ENCODE measurements around the gene MEGF11. TPM values are rescaled to one million over a fixed set of nuclear protein-coding genes. Genes with fewer than 3 reads are reported as not detected.

MEGF11 gene
- total and polyA plus RNA-seq, 9 donors = 0.04 to 11.4 (median 0.40) TPM; not detected in 2

DNA sequence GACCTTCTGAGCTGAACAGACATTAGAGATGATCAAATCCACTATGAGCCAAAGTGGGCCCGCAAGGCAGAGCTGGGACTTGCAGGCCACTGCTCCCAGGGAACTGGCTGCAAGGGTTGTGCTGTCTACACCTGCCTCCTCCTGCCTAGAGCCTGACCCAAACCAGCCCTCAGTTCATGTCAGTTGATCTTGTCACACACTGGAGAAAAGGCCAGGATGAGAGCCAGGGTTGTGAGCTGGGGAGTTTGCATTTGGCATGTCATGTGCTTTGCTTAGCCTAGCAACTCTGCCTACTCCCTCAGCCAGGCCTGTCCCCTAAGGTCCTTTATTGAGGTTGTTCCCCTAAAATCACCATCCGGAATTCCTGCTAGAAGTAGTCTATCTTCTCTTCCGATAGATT lies 316.5 kb downstream of the MEGF11 start:
- Histone ChIP-seq H3K9me3 (no peaks in the 10 kb centered on the region), H3K4me1 (ENCODE audit: insufficient read depth) (no peaks in the 10 kb centered on the region), H3K4me3 (no peak overlapping the region), H3K36me3 (no peaks in the 10 kb centered on the region), H3K27me3 (no peaks in the 10 kb centered on the region), H3K27ac (no peak overlapping the region)
- TF ChIP-seq POLR2A (IDR thresholded peaks at IDR 0.05) = no peak
- TF ChIP-seq EP300 (IDR thresholded peaks at IDR 0.05) = no peak
- TF ChIP-seq, protein P1, sequence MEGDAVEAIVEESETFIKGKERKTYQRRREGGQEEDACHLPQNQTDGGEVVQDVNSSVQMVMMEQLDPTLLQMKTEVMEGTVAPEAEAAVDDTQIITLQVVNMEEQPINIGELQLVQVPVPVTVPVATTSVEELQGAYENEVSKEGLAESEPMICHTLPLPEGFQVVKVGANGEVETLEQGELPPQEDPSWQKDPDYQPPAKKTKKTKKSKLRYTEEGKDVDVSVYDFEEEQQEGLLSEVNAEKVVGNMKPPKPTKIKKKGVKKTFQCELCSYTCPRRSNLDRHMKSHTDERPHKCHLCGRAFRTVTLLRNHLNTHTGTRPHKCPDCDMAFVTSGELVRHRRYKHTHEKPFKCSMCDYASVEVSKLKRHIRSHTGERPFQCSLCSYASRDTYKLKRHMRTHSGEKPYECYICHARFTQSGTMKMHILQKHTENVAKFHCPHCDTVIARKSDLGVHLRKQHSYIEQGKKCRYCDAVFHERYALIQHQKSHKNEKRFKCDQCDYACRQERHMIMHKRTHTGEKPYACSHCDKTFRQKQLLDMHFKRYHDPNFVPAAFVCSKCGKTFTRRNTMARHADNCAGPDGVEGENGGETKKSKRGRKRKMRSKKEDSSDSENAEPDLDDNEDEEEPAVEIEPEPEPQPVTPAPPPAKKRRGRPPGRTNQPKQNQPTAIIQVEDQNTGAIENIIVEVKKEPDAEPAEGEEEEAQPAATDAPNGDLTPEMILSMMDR (IDR thresholded peaks at IDR 0.05) = no peak
- 88 to 94% (median 90%) methylated on average over 3 of the region's 3 CpGs for WGBS, 3 donors
- intact Hi-C loops (cut with DNase I) = no loop called here
- DNase-seq = no peak

DNA sequence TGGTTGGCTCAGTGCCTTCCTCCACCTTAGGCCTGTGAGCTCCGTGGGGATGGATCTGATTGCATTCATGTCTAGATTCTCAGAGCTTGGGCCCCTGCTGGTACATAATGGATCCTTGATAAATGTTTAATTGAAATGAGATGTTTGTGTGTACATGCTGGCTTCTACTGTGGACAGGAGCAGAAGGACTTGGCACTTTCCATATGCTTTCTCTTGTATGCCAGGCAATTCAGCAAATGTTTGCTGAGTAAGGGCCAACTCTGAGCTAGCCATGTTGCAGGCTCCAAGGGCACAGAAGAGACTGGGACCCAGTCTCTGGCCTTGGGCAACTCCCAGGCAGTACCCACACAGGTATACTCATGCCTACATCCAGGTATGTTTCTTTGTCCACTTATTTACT lies 317.3 kb downstream of the MEGF11 start:
- intact Hi-C loops (cut with DNase I) = no loop called here
- WGBS, 3 donors = 42 to 53% (median 46%) methylated on average over 1 of the region's 1 CpG
- TF ChIP-seq EP300 (IDR thresholded peaks at IDR 0.05) (no peak), POLR2A (IDR thresholded peaks at IDR 0.05) (no peak)
- TF ChIP-seq, protein P1 (IDR thresholded peaks at IDR 0.05) = no peak

DNA sequence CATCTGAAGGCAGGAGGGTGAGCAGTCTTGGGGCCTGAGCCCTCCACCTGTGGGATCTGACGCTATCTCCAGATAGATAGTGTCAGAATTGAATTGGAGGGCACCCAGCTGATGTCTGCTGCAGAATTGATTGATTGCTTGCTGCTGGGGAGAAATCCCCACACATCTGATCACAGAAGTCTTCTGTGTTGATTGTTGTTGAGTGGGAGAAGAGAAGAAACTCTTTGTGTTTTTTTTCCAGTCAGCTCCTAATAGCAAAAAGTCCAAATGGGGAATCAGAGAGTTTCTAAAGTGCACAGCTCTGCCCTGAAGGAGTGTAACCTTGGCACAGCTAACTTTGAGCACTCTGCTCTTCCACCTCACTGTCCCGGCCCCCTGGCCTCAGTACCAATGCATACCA lies 318.2 kb downstream of the MEGF11 start:
- no peaks in the 10 kb centered on the region for H3K4me1 ChIP-seq (ENCODE audit: insufficient read depth)
- intact Hi-C loops (cut with DNase I) = no loop called here
- TF ChIP-seq POLR2A (IDR thresholded peaks at IDR 0.05) (no peak), EP300 (IDR thresholded peaks at IDR 0.05) (no peak)
- TF ChIP-seq, protein P1 (IDR thresholded peaks at IDR 0.05) = no peak
- H3K9me3 ChIP-seq = no peaks in the 10 kb centered on the region
- no peaks in the 10 kb centered on the region for H3K36me3 ChIP-seq
- H3K4me3 ChIP-seq = no peak overlapping the region
- WGBS, 3 donors = 63 to 79% (median 64%) methylated on average over 2 of the region's 2 CpGs
- H3K27me3 ChIP-seq = no peaks in the 10 kb centered on the region
- no peak for DNase-seq
- H3K27ac ChIP-seq = no peak overlapping the region

More for the DNA sequence above, 317.3 kb downstream of the MEGF11 start:
- Histone ChIP-seq H3K9me3 (no peaks in the 10 kb centered on the region), H3K4me1 (ENCODE audit: insufficient read depth) (no peaks in the 10 kb centered on the region), H3K4me3 (no peak overlapping the region), H3K27ac (no peak overlapping the region), H3K36me3 (no peaks in the 10 kb centered on the region), H3K27me3 (no peaks in the 10 kb centered on the region)
- no peak for DNase-seq

DNA sequence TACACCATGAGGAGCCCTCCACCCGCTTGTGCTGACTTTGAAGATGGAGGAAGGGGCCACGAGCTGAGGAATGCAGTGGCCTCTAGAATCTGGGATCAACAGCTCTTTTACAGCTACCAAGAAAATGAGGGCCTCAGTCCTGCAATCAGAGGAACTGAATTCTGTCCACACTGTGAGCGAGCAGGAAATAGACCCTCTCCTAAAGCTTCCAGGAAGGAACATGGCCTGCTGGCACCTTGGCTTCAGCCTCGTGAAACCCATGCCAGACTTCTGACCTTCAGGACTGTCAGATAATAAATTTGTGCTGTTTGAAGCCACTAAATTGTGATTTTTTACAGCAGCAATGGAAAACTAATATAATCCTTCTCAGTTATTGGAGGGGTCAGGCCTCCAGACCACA lies 322.3 kb downstream of the MEGF11 start:
- Histone ChIP-seq H3K4me3 (no peak overlapping the region), H3K36me3 (no peaks in the 10 kb centered on the region), H3K9me3 (no peaks in the 10 kb centered on the region), H3K4me1 (ENCODE audit: insufficient read depth) (no peaks in the 10 kb centered on the region), H3K27ac (no peak overlapping the region), H3K27me3 (no peaks in the 10 kb centered on the region)
- DNase-seq = no peak
- TF ChIP-seq EP300 (IDR thresholded peaks at IDR 0.05) (no peak), POLR2A (IDR thresholded peaks at IDR 0.05) (no peak)
- TF ChIP-seq, protein P1 (IDR thresholded peaks at IDR 0.05) = no peak
- 73 to 81% (median 78%) methylated on average over 4 of the region's 4 CpGs for WGBS, 3 donors
- intact Hi-C loops (cut with DNase I) = no loop called here
